ENCODE measurements around the gene RALGAPA2. TPM values are rescaled to one million over a fixed set of nuclear protein-coding genes. Genes with fewer than 3 reads are reported as not detected.
A peak's percentile ranks its signal among the peaks of the same experiment; 100 is the strongest.

Gene RALGAPA2
- polyA plus RNA-seq, 2 of the 4 experiments (the other 2 are of a cell fraction): 4.0 to 4.7 TPM

GRCh38 chr20:20568604-20569205 is 143.7 kb downstream of the RALGAPA2 start:
- Histone ChIP-seq H3K4me2 (no peak overlapping the region), H3K4me3 (no peak overlapping the region), H3K9me3 (no peaks in the 10 kb centered on the region), H3K27ac (no peak overlapping the region), H3K4me1 (no peaks in the 10 kb centered on the region)
- TF ChIP-seq SMC3 (IDR thresholded peaks at IDR 0.05) (peak; percentile 83), RAD21 (conservative IDR thresholded peaks at IDR 0.05 in 1 of 2, IDR thresholded peaks at IDR 0.05 in 1 of 2) (peak; percentile 91 to 94), HEYL (CRISPR knock-in tag; IDR thresholded peaks at IDR 0.05) (no peak), HOXA7 (CRISPR knock-in tag; IDR thresholded peaks at IDR 0.05) (no peak), POLR2AphosphoS2 (conservative IDR thresholded peaks at IDR 0.05; ENCODE audit: low read length) (no peak), CTCF (IDR thresholded peaks at IDR 0.05) (peak; percentile 96)
- peak; percentile 18 to 59 for DNase-seq (ENCODE audit: low read depth in 1 of 2, low spot score in 1 of 2)
- peak; percentile 73 for FAIRE-seq
- 4% methylated on average over 3 of the region's 3 CpGs for WGBS (ENCODE audit: missing lambda C conversion rate)
- ChIA-PET POLR2A (no interaction called here), CTCF (interaction anchor here (0.6 to 2.3 kb wide), 12 partner anchors 14 to 941 kb away, joined by 3 to 10 read pairs (median 4); no protein-coding TSS in a partner anchor)
- ATAC-seq: peak in 1 of 2 experiments; percentile 60; a peak in 2 of 6 replicates

GRCh38 chr20:20567712-20568111 is 144.7 kb downstream of the RALGAPA2 start:
- no peak overlapping the region for H3K27ac ChIP-seq
- DNase-seq (ENCODE audit: low read depth in 1 of 2, low spot score in 1 of 2): no peak
- H3K4me3 ChIP-seq: no peak overlapping the region
- ChIA-PET POLR2A (no interaction called here), CTCF (interaction anchor here (1.4 to 2.4 kb wide), 5 partner anchors 12 to 483 kb away, joined by 3 to 20 read pairs (median 6); no protein-coding TSS in a partner anchor)
- no peak for ATAC-seq
- TF ChIP-seq HDAC2 (IDR thresholded peaks at IDR 0.05): no peak
- no peak for TF ChIP-seq PBX3 (IDR thresholded peaks at IDR 0.05)
- no peak for TF ChIP-seq HOXB13 (CRISPR knock-in tag; IDR thresholded peaks at IDR 0.05; ENCODE audit: low read depth)
- TF ChIP-seq EP300 (IDR thresholded peaks at IDR 0.05): no peak
- no peak for TF ChIP-seq NFE2L2 (conservative IDR thresholded peaks at IDR 0.05; ENCODE audit: low read length)
- TF ChIP-seq NPAS2 (CRISPR knock-in tag; IDR thresholded peaks at IDR 0.05; ENCODE audit: borderline replicate concordance): no peak
- no peak for TF ChIP-seq REST (IDR thresholded peaks at IDR 0.05)
- TF ChIP-seq EHMT2 (IDR thresholded peaks at IDR 0.05; ENCODE audit: low read depth): no peak
- TF ChIP-seq CEBPB (IDR thresholded peaks at IDR 0.05): no peak
- no peak for TF ChIP-seq FOSB (CRISPR knock-in tag; IDR thresholded peaks at IDR 0.05)
- no peak for TF ChIP-seq JUNB (IDR thresholded peaks at IDR 0.05)
- TF ChIP-seq BHLHE40 (IDR thresholded peaks at IDR 0.05; ENCODE audit: low read depth, low read length): no peak
- TF ChIP-seq ZNF302 (CRISPR knock-in tag; IDR thresholded peaks at IDR 0.05): no peak
- TF ChIP-seq FOSL2 (IDR thresholded peaks at IDR 0.05): no peak
- TF ChIP-seq FOSL2 (CRISPR knock-in tag; IDR thresholded peaks at IDR 0.05): no peak
- no peak for TF ChIP-seq ELK1 (IDR thresholded peaks at IDR 0.05; ENCODE audit: low read depth, low read length)
- no peak for TF ChIP-seq CTCF (IDR thresholded peaks at IDR 0.05)
- FAIRE-seq: no peak
- 86% methylated on average over 4 of the region's 4 CpGs for WGBS (ENCODE audit: missing lambda C conversion rate)
- H3K4me2 ChIP-seq: no peak overlapping the region
- H3K4me1 ChIP-seq: no peaks in the 10 kb centered on the region
- H3K9me3 ChIP-seq: no peaks in the 10 kb centered on the region
